HG02623 (cell line): ENCODE data around the gene ATP6V1F.

Experiments used
- ATAC-seq: cut with Tn5 transposase; IDR thresholded peaks from one replicate; pipeline ENCODE4 v1.9.1; 2021; ENCODE audit warnings: moderate library complexity; ENCODE audit not compliant: unreplicated experiment

The ATP6V1F gene

DNA sequence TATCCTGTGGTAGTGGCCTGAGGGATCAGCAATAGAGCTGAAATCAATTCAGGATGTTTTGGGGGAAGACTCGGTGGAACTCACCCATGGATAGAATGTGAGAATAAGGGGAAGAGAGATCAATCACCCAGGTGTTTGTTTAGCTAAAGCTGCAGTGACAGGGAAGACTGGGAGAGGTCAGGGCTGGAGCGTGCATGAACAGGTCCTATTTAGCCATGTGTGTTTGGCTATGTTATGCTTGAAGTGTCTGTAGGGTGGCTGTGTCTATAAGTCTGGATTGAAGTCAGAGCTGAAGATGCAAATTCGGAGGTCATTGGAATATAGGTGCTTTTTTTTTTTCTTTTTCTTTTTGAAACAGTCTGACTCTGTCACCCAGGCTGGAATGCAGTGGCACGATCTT is 4.6 kb downstream of the ATP6V1F start:
- no peak for ATAC-seq

DNA sequence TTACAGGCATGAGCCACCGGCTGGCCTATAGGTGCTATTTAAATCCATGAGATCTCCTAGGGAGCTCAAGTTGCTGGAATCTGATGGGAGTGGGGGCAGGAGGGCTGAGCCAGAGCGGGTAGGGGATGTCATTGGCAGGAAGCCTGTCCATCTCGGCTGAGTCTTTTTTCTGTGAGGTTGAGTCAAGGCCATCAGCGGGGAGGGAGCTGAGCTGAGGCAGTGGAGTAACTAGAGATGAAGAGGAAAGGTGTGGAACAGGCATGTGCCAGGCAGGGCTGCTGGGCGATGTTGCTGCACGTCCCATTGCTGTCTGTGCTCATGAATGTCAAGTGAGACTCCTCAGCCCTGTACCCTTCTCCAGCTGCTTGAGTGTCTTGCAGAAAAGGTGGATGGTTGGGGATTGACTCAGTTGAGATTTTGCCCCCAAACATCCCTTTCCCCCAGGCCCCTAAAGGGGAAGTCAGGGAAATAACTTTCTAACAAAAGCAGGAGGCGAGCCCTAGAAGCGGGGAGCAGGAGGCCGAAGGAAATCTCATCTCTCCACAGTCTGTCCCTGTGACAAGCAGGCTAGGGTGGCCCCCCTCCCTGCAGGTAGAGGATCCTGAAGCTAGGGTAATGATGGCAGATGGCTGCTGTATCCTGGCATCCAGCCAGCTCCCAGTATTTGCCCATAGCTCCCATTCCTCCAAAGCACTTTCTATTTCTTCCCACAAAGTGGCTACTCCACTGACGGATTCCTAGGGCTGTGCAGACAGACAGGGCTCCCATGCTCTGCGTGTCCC is 5.4 kb downstream of the ATP6V1F start:
- no peak for ATAC-seq

DNA sequence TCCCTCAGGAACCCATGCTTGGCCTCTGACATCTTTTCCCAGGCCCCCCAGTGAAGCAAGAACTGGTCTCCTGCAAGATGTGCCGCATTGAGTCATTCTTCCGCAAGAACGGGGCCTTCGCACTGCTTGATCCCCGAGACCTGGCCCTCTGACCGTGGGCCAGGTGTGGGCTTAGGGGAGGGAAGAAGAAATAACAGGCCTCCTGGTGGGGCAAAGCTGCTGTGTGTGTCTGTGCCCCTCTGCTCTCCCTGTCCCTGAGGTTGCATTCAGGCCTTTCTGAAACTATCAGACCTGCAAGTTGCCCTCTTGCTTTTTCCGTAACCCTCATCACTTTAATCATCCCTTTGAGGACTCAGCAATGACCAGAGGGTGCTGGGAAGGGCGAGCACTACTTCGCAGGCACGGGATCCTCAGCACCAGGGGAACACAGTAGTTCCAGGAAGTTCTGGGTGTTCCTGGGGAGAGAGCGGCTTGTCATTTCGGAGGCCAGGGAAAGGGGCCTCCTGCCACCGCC is 6.0 kb downstream of the ATP6V1F start:
- ATAC-seq = no peak

DNA sequence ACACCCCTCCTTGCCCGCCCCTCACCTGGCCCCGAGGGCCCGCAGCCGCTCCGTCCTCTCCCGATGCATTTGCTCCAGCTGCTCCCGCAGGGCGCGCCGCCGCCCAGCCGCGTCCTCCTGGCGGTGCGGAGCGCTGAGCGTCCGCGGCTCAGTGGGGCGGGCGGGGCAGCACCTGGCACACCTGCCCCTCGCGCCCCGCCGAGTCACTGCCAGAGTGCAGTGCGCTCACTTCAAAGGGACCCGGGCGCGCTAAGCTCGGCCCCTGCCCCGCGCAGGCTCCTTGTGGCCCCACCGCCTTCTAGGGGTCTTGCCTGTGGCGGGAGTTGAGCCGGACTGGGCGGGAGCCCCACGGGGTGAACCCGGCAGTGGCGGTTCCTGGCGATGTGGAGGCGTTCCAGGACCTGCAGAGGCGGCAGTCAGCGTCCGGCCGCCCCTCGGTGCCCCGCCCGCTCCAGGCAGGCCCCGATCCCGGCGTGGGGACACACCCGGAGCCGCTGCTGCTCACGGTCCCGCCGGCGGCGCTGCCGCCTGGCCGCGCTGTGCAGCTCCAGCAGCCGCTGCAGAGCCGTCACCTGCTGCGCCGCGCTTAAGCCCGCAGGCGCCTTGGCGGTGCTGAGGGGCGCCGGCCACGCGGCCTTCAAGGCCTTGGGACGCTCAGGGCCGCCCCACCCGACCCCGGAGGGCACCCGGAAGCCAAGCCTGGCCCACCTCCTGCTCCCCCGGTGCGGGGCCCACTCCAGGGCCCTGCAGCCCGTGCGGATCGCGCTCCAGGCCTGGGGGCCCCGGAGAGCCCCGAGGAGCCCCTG is 6.7 kb downstream of the ATP6V1F start:
- ATAC-seq = peak; percentile 45

DNA sequence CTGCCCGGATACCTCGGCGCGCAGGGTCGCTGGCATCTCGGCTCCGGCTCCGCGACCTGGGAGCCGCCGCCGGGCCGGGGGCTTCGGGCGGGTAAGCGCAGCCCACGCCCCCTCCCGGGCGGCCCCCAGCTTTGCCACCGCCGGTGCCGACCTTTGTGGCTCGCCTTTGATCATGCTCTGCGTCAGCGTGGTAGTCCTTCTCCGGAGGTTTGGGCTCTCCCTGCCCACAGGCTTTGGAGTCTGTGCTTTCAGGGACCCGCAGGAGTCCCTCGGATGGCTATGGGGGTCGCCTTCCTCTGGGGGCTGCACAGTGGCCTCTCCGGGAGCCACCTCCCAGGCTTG is 7.3 kb downstream of the ATP6V1F start:
- peak; percentile 15 for ATAC-seq

DNA sequence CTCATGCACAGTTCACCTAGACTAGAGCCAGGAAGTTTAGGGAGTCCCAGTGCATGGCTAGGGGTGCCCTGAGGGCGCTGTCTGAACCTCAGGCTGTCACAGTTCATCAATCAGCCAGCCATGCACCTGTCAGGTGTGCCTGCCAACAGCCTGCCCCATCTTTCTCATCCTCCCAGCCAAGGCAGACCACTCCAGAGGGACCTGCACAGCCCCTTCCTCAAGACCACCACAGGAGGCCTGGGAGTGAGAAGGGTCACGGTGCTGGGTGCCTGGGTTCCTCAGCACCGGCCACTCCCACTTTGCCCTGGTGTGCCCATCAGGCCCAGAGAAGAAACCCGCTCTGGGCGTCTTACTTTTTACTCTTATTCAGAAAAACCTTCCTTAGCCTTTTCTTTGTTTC is 8.4 kb downstream of the ATP6V1F start:
- no peak for ATAC-seq

DNA sequence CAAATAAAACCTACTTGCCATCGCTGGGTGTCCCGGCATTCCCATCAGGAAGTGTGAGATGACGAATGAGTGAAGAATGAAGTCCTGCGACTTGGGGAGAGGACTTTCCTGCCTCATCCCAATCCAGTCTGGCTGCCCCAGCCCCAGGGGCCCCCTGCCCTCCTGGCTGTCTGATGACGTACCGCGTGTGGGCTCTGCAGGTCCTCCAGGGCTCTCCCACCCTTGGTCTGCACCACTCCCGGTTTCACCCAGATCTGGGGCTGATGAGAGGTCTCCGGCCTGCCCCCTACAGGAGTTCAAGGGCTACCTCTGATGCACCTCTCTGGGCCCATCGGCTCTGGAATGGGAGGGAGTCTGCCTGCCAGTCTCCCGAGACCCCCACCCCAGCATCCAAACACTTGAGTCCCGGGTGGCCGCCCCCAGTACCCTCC is 9.8 kb downstream of the ATP6V1F start:
- ATAC-seq = no peak

DNA sequence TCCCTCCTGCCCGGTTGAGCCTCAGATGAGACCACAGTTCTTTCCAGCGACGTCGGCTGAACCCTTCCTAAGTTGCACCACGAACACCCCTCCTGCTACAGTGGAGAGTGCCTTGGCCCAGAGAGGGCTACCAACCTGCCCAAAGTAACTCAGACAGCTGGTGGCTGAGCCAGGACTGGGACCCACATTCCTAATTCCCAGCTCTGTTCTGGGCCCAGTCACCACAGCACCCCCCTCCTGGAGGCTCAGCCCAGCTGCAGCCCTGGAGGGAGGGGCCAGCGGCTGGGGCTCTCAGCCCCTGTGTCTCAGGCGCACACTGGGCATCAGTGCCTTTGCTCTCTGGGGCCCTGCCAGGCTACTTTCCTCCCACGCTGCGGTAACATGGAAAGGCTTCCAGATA is 10.6 kb downstream of the ATP6V1F start:
- ATAC-seq = no peak

DNA sequence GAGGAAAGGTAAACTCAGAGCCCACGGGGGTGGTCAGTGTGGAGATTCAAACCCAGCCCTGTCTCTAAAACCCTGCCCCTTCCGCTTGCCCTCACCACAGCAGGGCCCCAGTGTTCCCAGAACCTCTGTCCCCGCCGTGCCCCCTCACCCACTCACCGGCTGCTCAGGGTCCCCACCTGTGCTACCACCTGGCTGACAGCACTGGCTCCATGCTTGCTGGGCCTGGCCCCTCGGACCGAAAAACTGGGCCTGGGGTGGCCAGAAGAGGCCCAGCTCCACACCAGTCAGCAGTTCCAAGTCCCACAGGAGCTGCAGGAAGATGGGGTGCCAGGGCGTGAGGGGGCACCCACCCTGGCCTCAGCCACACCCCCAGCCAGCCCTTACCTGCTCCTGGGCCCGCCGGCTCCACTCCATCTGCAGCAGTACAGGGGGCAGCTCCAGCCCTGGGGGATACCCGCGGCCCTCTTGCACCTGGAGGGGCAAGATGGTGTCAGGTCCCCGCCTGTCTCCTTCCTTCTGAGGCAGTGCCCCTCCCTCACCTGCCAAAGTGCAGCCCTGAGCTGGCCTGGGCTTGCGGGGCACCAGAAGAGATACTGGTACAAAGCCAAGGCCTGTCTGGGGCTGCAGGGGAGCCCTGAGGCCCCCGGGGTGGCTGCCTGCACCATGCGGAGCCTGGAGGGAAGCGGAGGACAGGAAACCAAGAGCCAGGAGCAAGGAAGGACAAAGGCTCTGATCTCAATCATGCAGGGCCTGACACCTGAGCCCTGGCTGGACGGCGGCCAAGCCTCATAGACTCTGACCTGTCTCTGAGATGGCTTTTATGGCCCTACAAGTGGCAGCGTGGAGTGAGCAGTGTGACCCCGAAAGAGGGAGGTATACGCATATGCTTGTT is 11.7 kb downstream of the ATP6V1F start:
- no peak for ATAC-seq

DNA sequence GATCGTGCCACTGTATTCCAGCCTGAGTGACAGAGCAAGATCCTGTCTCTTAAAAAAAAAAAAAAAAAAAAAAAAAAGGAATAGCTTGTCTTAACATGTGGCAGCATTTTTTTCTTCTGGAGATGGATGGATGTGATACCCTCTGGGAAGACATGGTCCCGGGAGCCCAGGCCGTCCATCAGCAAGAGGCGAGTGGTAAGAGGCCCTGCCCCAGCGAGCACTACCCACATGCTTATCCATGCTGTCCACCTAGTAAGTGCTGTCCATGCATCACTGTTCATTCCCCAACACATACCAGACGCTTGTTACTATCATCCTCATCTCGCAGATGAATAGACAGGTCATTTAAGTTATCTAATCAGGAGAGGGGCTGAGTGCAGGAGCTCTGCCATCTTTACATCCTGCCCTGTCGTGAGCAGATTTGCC is 12.9 kb downstream of the ATP6V1F start:
- no peak for ATAC-seq

DNA sequence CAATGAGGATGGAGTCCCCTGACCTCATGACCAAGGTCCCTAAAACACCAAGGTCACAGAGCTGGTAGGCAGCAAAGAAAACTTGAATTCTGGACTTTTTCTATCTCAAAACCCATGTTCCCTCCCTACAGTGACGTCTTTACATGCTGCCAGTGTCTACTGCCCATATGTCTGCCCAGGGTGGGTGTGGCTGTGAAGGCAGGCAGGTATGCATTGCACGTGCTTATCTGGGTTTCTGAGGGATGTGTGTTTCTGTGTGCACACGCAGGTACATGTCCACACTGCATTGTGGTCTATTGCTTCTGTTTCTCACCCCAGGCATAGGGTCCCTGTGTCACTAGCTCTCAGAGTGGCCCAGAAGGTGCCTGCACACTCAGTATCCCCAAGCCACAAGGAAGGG is 13.5 kb downstream of the ATP6V1F start:
- no peak for ATAC-seq

DNA sequence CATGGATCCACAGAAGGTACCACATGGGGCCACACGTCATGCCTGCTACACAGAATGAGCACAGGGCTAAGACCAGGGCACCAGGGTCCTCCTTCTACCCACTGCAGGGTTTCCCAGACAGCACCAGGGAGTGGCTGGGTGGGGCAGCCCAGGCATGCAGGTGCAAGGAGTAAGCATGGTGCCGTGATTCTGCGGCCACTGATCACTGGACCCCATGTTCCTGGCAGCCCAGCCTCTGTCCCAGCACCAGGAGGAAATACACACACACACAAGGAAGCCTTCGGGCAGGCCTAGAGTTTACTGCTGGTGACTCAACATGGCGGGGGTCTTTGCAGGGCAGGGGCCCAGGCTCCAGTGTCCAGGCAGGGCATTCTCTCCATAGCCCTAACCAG is 13.9 kb downstream of the ATP6V1F start:
- ATAC-seq = no peak

DNA sequence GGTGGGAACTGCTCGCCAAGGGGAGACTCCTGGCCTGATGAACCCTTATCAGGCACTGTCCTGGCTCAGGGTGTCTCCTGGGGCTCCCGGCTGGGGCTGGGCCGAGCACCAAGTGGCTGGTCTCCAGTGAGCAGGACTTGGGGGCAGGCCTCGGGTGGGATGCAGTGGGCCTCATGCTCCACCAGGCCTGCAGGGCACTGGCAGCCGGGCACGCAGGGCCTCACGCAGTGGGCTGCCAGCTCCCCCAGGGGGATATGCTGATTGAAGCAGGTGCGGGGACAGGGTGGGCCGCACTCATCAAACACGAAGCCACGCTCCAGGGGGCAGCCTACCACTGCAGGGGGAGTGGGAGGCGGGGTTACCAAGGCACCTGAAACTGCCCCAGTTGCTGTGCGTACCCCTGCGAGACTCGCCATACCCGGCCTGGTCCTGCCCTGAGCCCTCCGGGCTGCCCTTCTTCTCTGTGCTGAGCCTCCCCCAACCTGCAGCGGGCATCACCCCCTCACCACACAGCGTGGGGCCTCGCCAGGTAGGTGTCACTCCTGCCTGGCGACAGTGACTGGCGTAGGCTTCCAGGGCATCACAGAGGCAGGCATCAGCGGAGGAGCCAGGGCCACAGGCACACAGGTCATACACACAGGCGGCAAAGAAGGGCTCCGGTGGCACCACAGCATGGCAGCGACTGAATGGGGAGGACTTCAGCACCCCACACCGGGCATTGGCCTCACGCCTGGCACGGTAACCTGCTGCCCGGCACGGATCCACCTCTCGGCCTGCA is 14.5 kb downstream of the ATP6V1F start:
- no peak for ATAC-seq

DNA sequence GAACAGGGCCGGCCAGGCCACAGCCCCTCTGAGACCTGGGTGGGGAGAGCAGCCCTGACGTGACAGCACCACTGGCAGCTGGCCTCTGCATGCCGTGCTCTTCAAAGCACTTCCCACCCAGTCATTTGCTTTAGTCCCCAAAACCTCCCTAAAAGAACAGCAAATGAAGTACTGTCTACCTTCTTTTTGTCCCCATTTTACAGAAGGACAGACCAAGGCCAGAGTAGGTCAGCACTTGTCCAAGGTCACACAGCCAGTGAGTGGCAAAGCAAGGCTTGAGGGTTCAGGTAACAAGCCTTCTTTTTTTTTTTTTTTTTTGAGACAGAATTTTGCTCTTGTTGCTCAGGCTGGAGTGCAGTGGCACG is 15.1 kb downstream of the ATP6V1F start:
- ATAC-seq = no peak

DNA sequence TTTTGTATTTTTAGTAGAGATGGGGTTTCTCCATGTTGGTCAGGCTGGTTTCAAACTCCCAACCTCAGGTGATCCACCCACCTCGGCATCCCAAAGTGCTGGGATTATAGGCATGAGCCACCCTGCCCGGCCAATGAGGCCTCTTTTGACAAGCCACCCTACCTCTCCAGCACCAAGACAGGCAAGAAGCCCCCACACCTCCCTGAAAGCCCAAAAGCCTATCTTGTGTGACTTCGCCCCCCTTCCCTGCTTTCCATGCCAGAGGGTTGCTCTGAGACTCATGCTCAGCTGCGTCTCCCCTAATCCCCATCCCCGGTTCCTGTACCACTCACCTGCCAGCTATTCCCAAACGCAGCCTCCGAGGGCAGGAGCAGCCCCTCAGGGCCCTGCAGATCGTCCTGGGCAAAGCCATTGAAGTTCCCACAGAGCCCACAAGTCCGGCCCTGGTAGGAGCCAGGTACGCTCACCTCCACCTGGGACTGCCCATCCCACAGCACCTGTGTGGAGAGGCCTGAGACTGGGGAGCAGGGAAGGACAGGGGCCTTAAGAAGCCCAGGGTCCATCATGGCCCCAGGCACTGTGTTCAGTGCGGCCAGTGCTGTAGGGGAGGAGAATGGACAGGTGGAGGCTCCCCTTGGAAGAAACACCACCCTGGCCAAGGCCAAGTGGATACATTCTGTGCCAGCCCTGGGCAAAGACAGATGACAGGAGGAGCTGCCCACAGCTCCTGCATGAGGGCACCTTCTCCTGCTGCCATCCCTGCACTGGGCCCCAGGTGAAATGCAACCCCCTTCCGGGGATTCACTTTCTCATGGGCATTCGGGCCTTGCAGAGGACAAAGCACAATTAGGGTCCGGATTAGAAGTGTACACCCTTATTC is 15.8 kb downstream of the ATP6V1F start:
- no peak for ATAC-seq

DNA sequence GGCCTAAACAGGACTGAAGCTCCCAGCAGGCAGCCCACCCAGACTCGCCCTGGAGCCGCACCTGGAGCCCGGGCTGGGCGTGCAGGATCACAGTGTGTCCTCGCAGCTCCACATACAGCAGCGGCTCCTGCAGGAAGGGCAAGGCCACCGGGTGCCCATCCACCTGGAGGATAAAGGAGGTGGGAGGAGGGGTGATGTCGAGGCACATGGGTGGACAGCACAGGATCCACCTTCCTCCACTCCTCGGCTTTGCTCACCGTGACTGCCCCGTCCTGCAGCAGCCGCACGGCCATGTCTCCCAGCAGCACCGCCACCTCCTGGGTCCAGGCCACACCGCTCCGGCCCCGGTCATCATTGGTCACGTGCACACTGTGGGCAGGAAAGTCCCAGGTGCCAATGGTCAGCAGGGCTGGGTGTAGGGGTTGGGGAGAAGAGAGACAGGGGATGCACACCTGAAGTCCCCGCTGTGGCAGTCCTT is 16.8 kb downstream of the ATP6V1F start:
- ATAC-seq = no peak

DNA sequence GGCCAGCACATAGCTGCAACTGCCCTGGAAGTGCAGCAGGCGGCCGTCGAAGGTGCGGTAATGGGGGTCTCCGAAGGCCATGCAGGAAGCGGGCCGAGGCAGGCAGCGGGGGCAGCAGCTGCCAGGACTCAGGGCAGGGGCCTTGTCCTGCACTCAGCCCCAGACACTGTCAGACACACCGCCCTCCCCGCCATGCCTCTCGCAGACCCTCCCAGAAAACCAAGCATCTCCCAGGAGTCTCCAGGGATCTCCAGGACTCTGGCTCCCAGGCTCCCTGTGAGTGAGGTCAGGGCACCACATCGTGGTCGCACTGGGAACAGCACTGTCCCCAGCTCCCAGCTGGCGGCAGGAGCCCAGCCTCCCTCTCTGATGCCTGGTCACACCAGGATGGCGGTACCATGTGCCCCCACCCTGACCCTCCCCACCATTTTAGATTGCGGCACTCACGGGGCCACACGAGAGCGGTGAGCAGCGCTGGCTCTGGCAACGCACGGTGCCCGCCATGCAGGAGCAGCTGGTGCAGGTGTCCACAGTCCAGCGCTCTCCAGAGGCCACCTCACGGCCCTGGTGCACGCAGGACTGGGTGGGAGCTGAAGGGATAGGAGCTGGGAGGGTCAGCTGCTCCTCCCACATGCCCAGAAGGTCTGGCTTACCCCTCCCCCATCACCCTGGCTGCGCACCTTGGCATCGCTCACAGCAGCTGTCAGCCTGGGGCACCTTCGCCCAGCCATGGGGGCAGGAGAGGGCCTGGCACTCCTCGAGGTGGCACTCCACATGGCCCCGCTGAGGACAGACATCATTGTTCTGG is 17.5 kb downstream of the ATP6V1F start:
- no peak for ATAC-seq

DNA sequence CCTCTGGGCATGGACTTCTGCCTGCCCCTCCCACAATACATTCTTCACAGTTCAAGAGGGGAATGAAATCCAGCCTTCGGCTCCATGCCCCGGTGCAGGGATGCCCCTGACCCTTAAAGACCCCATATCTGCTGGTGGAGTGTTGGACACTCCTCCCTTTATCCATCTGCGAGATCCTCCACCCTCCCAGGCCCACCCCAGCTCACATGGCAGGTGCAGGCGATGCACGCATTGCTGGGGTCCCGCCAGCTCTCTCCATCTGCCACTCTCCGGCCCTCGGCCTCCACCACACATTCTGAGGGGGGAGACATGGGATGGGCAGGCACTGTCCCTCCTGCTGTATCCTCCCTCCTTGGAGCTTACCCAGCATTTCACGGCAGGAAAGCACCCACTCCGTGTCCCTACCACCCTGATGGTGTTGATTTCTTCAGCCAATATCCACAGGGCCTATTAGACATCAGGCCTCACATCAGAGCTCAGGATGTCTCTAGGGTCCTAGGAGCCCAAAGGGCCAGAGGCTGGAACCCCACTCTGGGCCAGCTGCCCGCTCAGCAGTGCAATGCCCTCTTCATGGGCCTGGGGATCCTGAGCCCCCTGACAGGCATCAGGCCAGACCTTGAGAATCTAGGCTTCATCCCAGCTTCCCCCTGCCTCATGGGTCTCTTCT is 18.3 kb downstream of the ATP6V1F start:
- no peak for ATAC-seq
